Measurements from ENCODE around the gene SPAG6. TPM values are rescaled to one million over a fixed set of nuclear protein-coding genes. Genes with fewer than 3 reads are reported as not detected.

SPAG6 gene
- total and polyA plus RNA-seq, 8 donors, result 0.08 to 1.3 (median 0.41) TPM; not detected in 1

DNA sequence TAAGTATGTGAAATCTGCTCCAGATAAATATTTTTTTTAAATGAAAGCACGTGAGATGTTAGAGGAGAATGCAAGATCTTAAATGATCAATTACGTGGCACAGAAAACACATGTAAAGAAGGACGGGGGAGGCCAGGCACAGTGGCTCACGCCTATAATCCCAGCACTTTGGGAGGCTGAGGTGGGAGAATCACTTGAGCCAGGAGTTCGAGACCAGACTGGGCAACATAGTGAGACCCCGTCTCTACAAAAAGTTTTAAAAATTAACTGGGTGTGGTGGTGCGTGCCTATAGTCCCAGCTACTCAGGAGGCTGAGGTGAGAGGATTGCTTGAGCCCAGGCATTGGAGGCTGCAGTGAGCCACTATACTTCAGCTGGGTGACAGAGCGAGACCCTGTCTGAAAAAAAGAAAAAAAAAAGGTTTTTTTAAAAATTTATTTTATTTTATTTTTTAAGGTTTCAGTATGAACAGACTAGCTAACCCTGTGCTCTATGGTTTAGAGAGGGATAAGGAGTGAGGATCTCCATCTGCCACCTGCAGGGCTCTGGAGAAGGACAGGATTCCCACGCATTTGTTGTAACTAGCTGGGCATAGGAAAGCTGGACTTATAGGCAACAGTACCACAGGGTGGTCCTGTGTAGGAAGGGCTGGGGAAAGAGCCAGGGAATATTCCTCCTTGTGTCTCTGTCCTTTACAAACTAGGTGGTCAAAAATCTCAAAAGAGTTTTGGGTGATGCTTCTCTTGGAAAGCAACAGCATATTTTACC lies 113.2 kb downstream of the SPAG6 start:
- Histone ChIP-seq H3K4me1 (no peaks in the 10 kb centered on the region), H3K9me3 (no peaks in the 10 kb centered on the region), H3K27me3 (no peaks in the 10 kb centered on the region), H3K36me3 (no peaks in the 10 kb centered on the region), H3K27ac (no peak overlapping the region), H3K4me3 (no peak overlapping the region)
- no peak for TF ChIP-seq CTCF (IDR thresholded peaks at IDR 0.05)
- intact Hi-C loops (cut with DNase I), result no loop called here
- DNase-seq, result no peak
- FAIRE-seq, result no peak
- 89 to 92% methylated on average over 9 of the region's 9 CpGs for WGBS, 2 donors
- no peak for ATAC-seq

DNA sequence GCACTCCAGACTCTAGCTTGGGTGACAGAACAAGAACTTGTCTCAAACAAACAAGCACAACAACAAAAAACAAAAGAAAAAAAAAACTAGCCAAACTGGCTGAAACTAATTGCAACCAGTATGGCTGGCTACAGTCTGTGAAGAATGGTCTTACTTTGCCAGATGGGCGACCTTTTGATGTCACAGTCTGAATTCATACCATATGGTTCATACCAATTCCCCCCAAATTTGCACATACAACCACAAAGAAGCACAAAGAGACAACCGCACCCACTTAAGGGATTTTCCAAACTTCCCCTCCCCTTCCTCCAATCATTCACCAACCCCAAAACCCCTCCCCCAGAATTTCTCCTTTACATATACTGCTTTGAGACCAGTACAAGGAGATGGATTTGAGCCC lies 114.2 kb downstream of the SPAG6 start:
- Histone ChIP-seq H3K27me3 (no peaks in the 10 kb centered on the region), H3K4me3 (no peak overlapping the region), H3K36me3 (no peaks in the 10 kb centered on the region), H3K4me1 (no peaks in the 10 kb centered on the region), H3K9me3 (no peaks in the 10 kb centered on the region), H3K27ac (no peak overlapping the region)
- FAIRE-seq (no peak), ATAC-seq (no peak), DNase-seq (no peak)
- 95 to 98% methylated on average over 2 of the region's 2 CpGs for WGBS, 2 donors
- no peak for TF ChIP-seq CTCF (IDR thresholded peaks at IDR 0.05)
- intact Hi-C loops (cut with DNase I), result no loop called here

DNA sequence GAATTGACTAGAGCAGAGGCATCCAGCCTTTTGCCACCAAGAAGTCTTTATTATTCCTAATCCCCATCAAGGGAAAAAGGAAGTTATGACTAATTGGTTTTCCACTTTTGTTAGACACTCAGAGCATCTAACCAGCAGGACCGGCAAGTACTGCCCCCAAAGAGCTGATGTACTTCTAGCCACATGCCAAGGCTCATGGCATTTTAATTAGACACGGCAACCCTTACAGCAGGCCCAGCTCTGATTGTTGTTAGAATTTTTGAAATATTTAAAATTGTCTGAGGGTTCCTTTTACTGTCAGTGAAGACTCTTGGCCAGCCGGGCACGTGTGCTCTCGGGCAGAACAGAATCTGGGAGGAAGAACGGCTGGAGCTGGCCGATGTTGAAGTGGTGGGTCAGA lies 114.8 kb downstream of the SPAG6 start:
- Histone ChIP-seq H3K27me3 (no peaks in the 10 kb centered on the region), H3K4me3 (no peak overlapping the region), H3K36me3 (no peaks in the 10 kb centered on the region), H3K9me3 (no peaks in the 10 kb centered on the region), H3K4me1 (no peaks in the 10 kb centered on the region), H3K27ac (no peak overlapping the region)
- DNase-seq (no peak), ATAC-seq (no peak), FAIRE-seq (no peak)
- no peak for TF ChIP-seq CTCF (IDR thresholded peaks at IDR 0.05)
- intact Hi-C loops (cut with DNase I), result no loop called here
- 93 to 97% methylated on average over 7 of the region's 7 CpGs for WGBS, 2 donors

GRCh38 chr10:22460531-22461403 lies 115.5 kb downstream of the SPAG6 start:
- intact Hi-C loops (cut with DNase I), result no loop called here
- DNase-seq, result no peak
- no peak overlapping the region for H3K4me3 ChIP-seq
- no peak for FAIRE-seq
- H3K4me1 ChIP-seq, result no peaks in the 10 kb centered on the region
- H3K9me3 ChIP-seq, result no peaks in the 10 kb centered on the region
- no peak overlapping the region for H3K27ac ChIP-seq
- 90 to 96% methylated on average over 6 of the region's 6 CpGs for WGBS, 2 donors
- no peak for TF ChIP-seq CTCF (IDR thresholded peaks at IDR 0.05)
- H3K27me3 ChIP-seq, result no peaks in the 10 kb centered on the region
- no peak for ATAC-seq
- H3K36me3 ChIP-seq, result no peaks in the 10 kb centered on the region

All from pancreas (tissue), 10 donors.